HG03457 (cell line): ENCODE data around the gene PRDM16.
"Not testable (repeated sequence)": the region's sequence is repeated elsewhere in the genome, so short reads cannot be mapped to it uniquely, and the experiment has no call there.

Experiments
- ATAC-seq: cut with Tn5 transposase; IDR thresholded peaks from one replicate; pipeline ENCODE4 v1.9.1; 2021; ENCODE audit warnings: moderate number of reproducible peaks; ENCODE audit not compliant: unreplicated experiment

PRDM16 gene

DNA sequence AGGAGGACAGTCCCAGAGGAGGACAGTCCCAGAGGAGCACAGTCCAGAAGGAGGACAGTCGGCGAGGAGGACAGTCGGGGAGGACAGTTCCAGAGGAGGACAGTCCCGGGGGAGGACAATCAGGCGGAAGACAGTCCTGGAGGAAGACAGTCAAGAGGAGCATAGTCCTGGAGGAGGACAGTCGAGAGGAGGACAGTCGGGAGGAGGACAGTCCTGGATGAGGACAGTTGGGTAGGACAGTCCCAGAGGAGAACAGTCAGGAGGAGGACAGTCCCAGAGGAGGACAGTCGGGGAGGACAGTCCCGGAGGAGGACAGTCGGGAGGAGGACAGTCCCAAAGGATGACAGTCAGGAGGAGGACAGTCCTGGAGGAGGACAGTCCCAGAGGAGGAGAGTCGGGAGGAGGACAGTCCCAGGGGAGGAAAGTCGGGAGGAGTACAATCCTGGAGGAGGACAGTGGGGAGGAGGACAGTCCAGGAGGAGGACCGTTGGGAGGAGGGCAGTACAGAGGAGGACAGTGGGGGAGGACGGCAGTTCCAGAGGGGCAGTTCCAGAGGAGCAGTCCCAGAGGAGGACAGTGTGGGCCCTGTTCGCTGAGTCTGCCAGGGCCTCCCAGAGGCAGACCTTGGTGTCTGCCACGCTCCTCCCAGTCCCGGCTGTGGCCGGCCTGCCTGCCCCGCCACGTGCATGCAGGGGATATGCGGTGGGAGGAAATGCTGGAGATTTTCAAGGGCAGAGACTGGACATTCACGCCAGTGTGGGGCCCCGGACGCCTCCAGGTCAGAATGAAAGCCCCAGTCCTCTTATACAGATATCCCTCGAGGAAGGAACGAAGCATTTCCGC lies 201.6 kb downstream of the PRDM16 start:
- no peak for ATAC-seq

DNA sequence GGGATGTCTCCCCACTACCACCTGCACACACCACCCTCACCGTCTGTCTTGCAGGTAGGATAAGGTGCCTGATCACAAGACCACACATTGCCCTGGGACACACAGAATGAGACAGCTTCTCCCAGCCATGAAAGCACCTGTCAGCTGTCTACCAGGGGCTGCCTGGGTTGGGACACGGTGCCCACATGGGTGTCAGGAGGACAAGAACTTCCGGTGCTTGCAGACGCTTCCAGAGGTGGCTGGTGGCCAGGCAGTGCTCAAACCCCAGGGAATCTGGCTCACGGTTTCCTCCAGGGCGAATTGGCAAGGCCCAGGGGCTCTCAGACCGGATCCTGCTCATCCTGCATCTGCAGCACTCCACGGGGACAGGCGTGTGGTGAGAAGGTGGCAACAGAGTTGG lies 202.9 kb downstream of the PRDM16 start:
- ATAC-seq = no peak

DNA sequence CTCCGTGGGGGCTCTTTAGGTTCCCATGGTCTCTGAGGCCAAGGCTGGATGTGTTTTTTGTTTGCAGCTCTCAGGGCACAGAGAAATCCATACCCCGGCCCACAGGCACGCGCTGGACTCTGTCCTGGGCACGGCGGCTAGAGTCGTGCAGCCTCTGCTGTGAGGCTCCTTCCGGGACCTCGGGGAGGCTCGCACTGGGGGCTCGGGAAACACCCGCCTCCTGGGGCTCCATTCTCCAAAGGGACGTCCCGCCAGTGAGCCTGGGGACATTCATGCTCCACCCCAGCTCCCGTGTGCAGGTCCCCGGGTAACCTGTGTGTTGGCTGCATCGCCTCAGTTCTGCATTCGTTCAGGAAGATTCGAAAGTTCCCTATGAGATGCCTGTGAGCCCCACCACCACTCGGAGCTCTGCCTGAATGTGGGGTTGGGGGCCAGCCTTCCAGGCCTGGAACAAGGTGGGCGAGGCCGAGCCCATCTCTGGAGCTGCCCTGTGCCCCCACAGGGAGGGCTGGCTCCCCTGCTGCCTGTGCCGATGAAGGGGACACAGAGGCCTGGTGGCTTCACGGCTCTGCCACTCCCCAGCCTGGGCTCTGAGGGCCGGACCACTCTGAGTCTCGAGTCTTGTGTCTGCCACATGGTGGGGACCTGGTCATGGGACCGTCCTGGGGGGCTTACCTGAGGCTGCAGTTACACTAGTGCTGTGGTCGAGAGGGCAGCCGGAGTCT lies 203.5 kb downstream of the PRDM16 start:
- ATAC-seq = no peak

DNA sequence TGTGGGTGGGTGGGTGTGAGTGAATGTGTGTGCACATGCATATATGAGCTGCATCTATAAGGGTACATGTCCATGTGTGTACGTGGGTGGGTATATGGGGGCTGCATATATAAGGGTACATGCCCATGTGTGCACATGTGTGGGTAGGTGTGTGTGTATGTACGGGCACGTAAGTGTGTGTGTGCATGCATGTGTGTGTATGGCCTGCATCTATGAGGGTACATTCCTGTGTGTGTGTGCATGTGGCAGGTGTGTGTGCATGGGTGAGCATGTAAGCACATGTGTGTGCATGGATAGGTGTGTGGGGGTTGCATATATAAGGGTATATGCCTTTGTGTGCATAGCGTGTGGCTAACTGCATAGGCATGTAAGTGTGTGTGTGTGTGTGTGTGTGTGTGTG lies 204.4 kb downstream of the PRDM16 start:
- ATAC-seq = no peak

DNA sequence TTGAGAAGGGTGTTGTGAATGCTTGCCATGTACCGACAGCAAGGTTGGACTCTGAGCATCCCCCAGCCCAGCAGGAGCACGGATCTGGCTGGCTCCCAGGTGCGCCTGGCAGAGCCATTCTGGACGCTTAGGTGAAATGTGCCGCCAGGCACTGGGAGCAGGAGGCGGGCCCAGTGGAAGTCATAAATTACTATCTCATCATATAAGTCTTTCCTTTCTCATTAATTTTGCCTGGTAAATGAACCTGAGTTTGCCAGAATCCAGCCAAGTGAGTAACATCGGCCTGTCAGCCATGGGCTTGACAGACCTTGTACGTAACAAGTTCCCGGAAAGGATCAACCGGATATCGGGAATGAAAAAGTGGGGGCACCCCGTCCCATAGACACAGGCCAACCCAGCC lies 206.0 kb downstream of the PRDM16 start:
- ATAC-seq = no peak

DNA sequence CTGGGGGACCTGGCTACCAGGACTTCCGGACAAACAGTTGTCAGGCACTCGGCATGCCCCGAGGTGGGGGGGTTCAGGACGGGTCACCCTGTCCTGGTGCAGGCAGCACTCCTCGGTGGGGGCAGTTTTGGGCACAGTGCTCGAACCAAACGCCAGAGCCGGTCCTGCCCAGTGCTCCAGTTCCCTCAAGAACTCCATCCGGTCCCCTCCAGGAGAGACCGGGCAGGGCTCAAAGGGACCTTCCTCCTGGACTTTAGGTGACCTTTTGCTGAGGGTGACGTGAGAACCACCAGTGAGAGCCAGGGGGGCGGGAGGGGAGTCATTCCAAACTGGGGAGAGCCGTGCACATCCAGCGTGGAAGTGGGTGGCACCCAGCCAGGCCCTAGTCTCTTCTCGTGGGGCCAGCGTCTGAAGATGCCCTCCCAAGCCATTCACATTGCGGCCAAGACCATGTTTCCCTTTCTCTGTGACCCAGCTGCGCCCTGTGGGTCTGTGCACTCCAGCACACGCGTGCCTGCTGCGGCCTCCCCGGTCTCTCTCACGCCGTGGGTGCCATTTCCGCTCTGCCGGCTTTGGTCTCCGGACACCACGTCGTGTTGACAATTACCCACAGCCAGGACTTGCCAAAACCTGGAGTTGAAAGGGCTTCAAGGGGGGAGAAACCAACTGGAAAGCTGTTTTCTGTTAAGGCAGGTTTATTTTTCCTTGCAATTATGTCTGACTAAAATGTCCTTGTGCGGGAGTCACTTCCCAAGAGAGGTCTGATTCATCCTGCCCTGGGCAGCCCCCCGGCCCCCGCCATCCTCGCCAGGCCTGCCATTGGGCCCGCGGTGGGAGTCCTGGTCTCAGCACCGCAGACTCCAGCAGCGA lies 206.7 kb downstream of the PRDM16 start:
- no peak for ATAC-seq

DNA sequence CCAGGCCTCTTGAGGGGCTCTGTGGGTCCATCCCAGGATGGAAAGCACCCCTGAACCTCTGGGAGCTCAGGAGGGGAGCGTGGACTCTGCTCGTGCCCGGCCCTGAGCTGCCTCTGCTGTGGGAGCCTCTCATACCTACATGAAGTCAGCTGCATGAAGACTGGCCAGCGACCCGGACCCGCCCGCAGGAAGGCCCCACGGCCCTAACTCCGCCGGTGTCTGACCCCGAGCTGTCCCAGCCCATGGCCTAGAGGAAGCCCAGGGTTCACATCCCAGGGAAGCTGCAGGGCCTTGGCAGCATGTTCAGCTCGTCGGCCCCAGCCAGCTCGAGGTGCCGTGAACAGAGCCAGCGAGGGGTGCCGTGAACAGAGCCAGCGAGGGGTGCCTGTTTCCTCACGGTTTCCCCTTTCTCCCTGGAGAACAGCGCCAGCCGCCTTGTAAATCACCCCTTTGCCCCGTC lies 207.4 kb downstream of the PRDM16 start:
- no peak for ATAC-seq

DNA sequence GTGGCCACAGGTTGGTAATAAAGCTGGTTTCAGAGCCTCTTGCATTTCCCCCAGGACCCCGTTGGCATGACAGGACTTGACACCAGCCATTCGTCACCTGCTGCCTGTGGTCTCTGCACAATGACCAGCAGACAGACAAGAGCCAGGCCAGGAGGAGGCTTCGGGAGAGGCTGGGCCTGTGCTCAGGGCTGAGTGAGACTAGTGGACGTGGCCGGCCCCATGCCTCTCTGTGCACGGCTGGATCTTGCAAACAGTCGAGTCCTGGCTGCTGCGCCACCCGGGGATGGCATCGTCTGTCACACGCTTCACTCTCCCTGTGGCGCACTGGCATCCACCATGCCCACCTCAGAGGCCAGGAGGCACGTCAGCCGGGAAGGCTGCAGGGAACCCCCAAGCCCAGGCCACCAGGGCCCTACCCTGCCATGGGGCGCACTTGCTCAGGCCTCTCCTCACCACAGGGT lies 208.0 kb downstream of the PRDM16 start:
- ATAC-seq = no peak

DNA sequence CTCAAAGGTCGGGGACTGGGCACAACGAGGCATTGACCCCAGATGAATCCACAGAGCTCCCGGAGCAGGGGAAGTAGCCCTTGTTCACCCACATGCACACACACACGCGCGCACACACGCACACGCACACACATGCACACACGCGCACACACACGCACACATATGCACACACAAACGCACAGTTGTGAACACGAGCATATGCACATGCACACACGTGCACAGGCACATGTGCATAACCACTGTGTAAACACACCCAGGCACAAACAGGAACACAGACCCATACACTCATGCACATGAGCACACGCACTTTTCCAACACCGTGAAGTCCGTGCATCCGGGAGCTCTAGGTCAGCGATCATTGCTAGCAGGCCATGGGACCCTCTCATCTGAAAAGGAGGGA lies 208.6 kb downstream of the PRDM16 start:
- ATAC-seq = no peak

DNA sequence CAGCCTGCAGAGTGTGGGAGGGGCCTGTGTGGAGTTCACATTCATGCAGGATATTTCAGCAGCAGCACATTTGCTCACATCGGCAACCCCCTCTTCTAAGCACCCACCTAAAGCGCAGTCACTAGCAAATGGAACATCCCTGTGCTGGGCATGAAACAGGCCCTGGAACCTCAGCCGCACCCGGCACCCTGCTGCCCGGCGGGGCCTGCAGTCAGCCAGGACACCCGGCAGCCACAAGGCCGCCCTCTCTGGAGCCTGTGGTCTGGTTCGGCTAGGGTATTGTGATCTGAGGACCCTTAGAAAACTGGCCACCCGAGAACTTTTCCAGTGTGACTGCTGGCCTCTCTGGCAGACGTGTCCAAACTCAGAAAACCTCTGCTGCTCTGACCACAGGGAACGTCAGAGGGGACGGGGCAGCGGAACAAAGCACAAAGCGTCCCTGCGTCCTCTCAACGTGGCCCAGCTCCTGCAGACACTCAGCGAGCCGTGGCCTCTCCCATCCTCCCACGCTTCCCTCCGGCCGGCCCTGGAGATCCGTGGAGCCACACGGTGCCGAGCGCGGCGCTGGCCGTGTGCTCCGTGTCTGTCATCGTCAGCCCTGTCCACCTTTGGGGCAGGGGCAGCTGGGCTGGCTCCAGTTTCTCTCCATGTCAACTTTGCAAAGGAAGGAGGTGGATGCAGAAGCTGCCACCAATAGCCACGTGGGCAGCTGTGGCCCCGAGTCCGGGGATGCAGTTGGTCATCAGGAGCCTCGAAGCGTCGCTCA lies 209.6 kb downstream of the PRDM16 start:
- no peak for ATAC-seq

DNA sequence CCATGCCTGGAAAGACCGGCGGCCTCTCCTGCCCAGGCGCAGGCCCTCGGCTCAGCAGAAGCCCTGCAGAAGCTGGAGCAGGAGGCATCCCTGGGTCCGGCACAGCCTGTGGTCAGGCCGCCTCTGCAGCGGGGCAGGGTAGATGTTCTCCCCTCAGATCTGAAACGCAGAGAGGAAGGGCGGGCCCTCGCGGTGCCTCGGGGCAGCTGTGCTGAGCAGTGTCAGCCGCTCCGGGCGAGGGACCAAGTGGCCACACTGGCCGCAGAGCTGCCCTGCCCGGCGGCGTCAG lies 210.1 kb downstream of the PRDM16 start:
- ATAC-seq = no peak

DNA sequence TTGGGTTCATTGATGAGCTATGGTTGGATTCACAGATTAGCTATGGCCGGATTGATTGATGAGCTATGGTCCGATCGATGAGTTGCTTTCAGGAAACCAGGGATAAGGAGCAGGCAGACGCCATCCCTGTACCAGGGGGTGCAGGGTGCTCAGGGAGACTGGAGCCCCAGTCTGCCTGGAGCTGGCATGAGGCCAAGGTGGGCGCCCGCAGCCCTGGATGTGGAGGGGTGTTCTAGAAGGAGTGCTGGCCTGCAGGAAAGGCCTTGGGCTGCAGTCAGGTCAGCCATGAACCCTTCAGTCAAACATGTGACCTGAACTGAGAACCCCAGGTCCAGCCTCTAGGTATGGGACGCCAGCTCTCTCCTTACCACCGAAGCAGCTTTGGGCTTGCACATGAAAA lies 212.7 kb downstream of the PRDM16 start:
- no peak for ATAC-seq

DNA sequence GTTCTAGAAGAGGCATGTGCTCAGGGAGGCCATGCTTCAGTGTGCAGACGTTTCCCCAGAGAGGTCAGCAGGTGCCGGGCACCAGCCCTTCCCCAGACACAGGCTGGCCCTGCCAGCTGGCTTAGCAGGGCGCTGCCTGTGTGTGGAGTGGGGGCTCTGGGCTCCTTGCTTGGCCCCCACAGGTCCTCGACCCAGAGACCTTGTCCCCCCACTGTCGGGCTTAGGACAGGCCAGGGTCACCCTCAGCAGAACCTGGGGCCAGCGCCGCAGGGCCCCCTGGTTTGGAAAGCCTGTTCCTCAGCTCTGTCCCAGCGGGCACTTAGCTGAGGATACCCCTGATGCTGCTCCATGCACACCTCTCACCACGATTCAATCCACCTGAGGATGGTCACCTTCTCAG lies 213.2 kb downstream of the PRDM16 start:
- no peak for ATAC-seq

DNA sequence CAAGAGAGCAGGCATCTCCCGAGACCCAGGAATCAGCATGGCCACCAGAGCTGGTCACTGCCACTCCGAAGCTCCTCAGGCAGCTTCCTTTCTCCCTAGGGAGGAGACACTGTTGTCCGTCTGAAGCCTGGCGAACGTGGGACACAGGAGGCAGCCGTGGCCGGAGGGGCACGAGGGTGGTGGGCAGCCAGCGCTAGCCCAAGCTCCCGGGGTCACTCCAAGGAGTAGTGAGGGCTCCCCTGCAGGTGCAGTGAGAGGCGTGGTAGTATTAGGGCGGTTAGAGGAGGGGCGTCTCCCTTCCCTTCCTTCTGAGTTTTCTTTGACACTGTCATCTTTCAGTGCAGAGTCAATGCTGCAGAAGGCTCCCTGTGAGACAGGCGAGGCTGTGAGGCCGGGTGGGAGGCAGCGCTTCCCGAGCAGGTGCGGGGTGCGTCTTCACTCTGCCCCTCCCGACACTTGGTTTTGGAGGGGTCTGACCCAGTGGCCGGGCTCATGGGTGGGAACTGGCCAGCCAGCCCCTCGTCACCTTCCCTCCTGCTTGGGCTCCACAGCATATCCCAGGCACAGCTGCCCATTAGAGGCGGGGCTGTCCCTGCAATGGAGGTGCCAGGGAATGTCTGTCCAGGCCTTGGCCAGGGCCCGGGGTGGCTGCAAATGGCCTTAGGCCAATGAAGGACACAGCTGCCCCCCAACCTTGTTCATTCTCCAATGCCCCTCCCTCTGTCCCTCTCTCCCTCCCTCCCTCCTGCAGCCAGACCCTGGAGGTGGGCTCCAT lies 213.8 kb downstream of the PRDM16 start:
- no peak for ATAC-seq

DNA sequence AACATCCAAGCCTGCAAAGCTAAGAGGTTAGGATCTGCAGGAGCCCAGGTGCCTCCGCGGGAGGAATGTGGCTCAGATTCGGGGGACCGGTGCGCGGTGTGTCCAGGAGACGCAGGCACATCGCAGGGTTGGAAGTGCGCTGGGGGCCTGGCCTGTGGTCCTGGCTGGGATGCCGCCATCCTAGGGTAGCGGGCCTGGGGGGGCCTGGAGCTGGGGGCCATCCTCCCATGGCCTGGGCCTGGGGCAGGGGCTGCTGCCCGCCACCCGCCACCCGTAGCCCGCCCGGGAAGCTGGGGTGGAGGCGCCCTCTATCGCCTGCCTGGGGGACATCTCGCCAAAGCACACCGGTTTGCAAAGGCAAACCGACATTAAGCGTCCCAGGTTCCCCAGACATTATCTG lies 214.8 kb downstream of the PRDM16 start:
- ATAC-seq = no peak

DNA sequence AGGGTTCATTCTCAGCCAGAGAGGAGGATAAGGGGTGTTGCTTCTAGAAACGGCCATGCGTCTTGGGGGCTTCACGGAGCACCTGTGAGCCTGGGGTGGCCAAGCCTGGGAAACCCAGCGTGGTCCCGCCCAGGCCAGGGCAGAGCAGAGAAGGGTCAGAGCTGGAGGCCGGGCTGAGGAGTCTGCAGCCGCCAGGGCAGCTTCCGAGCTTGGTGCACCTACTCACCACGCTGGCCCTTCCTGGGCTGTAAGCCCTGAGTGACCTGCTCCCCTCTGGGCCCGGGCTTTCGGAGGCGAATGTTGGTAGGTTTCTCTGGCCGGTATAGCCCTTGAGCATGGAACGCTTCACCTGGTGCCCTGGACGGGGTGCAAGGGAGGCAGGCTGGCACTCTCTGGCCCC lies 215.7 kb downstream of the PRDM16 start:
- no peak for ATAC-seq

DNA sequence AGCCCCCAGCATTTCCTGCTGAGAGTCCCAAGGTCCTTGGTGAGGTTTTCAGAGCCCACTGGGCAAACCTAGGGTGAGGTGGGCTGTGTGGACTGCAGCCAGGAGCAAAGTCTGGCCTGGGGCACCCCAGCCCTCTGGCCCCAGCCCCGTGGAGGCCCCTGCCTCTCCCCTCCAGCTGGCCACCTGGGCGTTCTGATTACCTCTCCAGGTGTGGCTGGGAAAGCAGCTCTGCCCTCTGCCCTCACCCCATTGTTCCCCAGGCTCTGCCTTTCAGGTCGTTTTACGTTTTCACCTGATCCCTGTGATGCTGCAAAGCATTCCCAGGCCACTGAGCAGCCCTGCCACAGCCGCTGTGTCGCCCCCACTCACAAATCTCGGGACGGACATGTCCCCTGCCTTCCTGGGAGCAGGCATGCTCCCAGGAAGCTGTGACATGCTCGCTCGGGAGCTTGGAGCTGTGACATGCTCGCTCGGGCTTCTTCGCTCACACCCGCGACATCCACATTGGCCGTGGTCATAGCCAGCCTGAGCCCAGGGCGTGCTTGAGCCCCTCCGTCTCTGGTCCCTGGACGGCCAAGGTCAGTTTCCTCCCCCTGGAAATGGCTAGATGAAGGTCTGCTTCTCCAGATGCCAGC lies 216.2 kb downstream of the PRDM16 start:
- no peak for ATAC-seq

DNA sequence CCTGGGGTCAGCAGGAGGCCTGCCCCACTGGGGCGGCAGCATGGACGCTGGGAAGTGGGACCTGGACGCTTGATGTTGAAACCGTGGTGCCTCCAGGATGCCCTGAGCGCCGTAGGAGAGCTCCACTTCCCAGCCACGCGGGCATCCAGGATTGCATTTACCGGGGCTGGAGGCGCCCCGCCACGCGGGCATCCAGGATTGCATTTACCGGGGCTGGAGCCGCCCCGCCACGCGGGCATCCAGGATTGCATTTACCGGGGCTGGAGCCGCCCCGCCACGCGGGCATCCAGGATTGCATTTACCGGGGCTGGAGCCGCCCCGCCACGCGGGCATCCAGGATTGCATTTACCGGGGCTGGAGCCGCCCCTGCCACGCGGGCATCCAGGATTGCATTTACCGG lies 218.1 kb downstream of the PRDM16 start:
- ATAC-seq = not testable (repeated sequence)

DNA sequence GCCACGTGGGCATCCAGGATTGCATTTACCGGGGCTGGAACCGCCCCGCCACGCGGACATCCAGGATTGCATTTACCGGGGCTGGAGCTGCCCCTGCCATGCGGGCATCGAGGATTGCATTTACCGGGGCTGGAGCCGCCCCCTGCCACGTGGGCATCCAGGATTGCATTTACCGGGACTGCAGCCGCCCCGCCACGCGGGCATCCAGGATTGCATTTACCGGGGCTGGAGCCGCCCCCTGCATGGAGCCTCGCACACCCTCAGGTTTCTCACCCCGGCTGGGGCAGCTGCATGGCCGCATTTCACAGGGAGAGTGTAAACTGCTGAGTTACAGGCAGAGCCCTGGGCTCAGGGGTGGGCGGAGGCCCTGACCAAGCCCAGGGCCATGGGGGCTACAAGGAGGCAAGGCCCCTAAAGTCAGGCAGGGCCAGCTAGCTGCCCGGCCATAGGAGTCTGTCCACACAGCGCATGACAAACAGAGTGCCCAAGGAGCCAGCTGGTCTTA lies 218.7 kb downstream of the PRDM16 start:
- no peak for ATAC-seq
